ENCODE data around the gene INSIG2.

- TF ChIP-seq TEAD4 (CRISPR knock-in tag; IDR thresholded peaks at IDR 0.05) (no peak), CREM (CRISPR knock-in tag; IDR thresholded peaks at IDR 0.05) (no peak)
These were observed 28.3 kb upstream of the INSIG2 start for GRCh38 chr2:118059919-118060478.

Measured in WTC11 (cell line).